Retinal pigment epithelial cell (primary cell): Measurements from ENCODE around the gene USP17L18.
"Not testable (repeated sequence)": the region's sequence is repeated elsewhere in the genome, so short reads cannot be mapped to it uniquely, and the experiment has no call there.

Experiments used
- DNase-seq: peaks from one replicate; pipeline ENCODE4 v3.0.0-alpha.2; 2010; ENCODE audit warnings: low read depth
- H3K4me3 ChIP-seq: 2 replicates; pipeline ENCODE4 v1.5.1; 2011; ENCODE audit warnings: mild to moderate bottlenecking, low read length, control low read depth, moderate library complexity

Gene USP17L18

GRCh38 chr4:9247953-9248680, at the start of gene USP17L18:
USP17L18 (plus strand) TSS chr4:9248630; CDS start chr4:9248630, 0 bp downstream.
- DNase-seq, H3K4me3 ChIP-seq: not testable (repeated sequence)

- not testable (repeated sequence) for DNase-seq, H3K4me3 ChIP-seq
Observed at GRCh38 chr4:9210357-9210756, 38.1 kb upstream of the USP17L18 start, which contains the start of gene USP17L10. USP17L10 (plus strand) TSS chr4:9210657; CDS start chr4:9210657, 0 bp downstream.

- not testable (repeated sequence) for H3K4me3 ChIP-seq, DNase-seq
Observed at GRCh38 chr4:9214701-9215100, 33.7 kb upstream of the USP17L18 start.

- not testable (repeated sequence) for DNase-seq, H3K4me3 ChIP-seq
Observed at GRCh38 chr4:9215105-9215504, 33.3 kb upstream of the USP17L18 start, which contains the start of gene USP17L11. USP17L11 (plus strand) TSS chr4:9215405; CDS start chr4:9215405, 0 bp downstream.

GRCh38 chr4:9219852-9220251, 28.6 kb upstream of the USP17L18 start, which contains the start of gene USP17L12:
USP17L12 (plus strand) TSS chr4:9220152; CDS start chr4:9220152, 0 bp downstream.
- H3K4me3 ChIP-seq = not testable (repeated sequence)

GRCh38 chr4:9224596-9224995, 23.8 kb upstream of the USP17L18 start, which contains the start of gene USP17L13:
USP17L13 (plus strand) TSS chr4:9224896; CDS start chr4:9224896, 0 bp downstream.
- not testable (repeated sequence) for H3K4me3 ChIP-seq, DNase-seq

More at GRCh38 chr4:9219852-9220251, 28.6 kb upstream of the USP17L18 start, which contains the start of gene USP17L12:
- DNase-seq = not testable (repeated sequence)

- DNase-seq, H3K4me3 ChIP-seq: not testable (repeated sequence)
Observed at GRCh38 chr4:9230249-9230648, 18.2 kb upstream of the USP17L18 start.

- not testable (repeated sequence) for DNase-seq, H3K4me3 ChIP-seq
Observed at GRCh38 chr4:9234085-9234484, 14.3 kb upstream of the USP17L18 start, which contains the start of gene USP17L15. USP17L15 (plus strand) TSS chr4:9234385; CDS start chr4:9234385, 0 bp downstream.

GRCh38 chr4:9238461-9238860, 10.0 kb upstream of the USP17L18 start:
- not testable (repeated sequence) for DNase-seq, H3K4me3 ChIP-seq

GRCh38 chr4:9243579-9243978, 4.9 kb upstream of the USP17L18 start, which contains the start of gene USP17L17:
USP17L17 (plus strand) TSS chr4:9243879; CDS start chr4:9243879, 0 bp downstream.
- not testable (repeated sequence) for DNase-seq, H3K4me3 ChIP-seq

- not testable (repeated sequence) for DNase-seq, H3K4me3 ChIP-seq
Observed at GRCh38 chr4:9253078-9253477, 4.6 kb downstream of the USP17L18 start, which contains the start of gene USP17L19. USP17L19 (plus strand) TSS chr4:9253378; CDS start chr4:9253378, 0 bp downstream.

- H3K4me3 ChIP-seq, DNase-seq: not testable (repeated sequence)
Observed at GRCh38 chr4:9257824-9258223, 9.4 kb downstream of the USP17L18 start, which contains the start of gene USP17L20. USP17L20 (plus strand) TSS chr4:9258124; CDS start chr4:9258124, 0 bp downstream.

GRCh38 chr4:9262572-9262971, 14.1 kb downstream of the USP17L18 start, which contains the start of gene USP17L21:
USP17L21 (plus strand) TSS chr4:9262872; CDS start chr4:9262872, 0 bp downstream.
- not testable (repeated sequence) for DNase-seq

GRCh38 chr4:9267319-9267718, 18.9 kb downstream of the USP17L18 start, which contains the start of gene USP17L22:
USP17L22 (plus strand) TSS chr4:9267619; CDS start chr4:9267619, 0 bp downstream.
- H3K4me3 ChIP-seq, DNase-seq: not testable (repeated sequence)

More at GRCh38 chr4:9262572-9262971, 14.1 kb downstream of the USP17L18 start, which contains the start of gene USP17L21:
- H3K4me3 ChIP-seq = not testable (repeated sequence)

- H3K4me3 ChIP-seq, DNase-seq: not testable (repeated sequence)
Observed at GRCh38 chr4:9271719-9272118, 23.3 kb downstream of the USP17L18 start.
